ENCODE results near the gene NOL3.

NOL3 gene

GRCh38 chr16:67207249-67208091 lies 37.1 kb downstream of the NOL3 start:
- DNase-seq, result no peak

DNA sequence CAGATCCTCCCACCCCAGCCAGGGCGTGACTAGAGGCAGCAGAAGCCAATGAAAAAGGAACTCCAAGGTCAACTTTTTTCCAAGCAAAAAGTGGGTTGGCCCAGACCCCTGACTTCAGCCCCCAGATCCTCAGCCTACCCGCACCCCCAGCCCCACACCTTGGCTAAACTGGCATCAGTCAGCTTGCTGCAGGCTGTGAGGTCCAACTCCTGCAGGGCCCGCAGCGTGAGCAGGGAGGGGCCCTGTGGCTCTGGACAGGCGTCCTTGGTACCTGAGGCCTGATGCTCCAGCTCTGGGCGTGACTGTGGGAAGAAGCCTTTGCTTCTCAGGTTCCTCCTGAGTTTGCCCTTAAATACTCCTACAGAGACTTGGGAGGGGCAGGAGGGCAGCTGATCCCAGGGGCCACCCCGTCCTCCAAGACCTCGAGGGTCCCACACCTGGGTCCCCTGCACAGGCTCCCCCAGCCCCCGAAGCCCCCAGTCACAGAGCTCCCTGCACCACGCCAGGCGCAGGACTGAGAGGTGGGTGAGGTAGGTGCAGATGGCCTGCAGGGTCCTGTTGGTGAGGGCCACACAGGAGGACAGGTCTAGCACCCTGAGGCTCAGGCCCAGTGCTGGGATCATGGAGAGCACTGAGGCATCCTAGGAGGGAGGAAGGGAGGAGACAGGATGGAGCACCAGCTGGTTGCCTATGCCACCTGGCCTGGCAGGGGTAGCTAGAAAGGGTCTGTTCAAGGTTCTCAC lies 38.0 kb downstream of the NOL3 start:
- DNase-seq, result no peak

- no peak for DNase-seq
These were observed 39.2 kb downstream of the NOL3 start for GRCh38 chr16:67209565-67209964.

GRCh38 chr16:67210069-67210937 lies 40.0 kb downstream of the NOL3 start:
- DNase-seq, result no peak

- no peak for DNase-seq
These were observed 41.3 kb downstream of the NOL3 start for GRCh38 chr16:67211674-67212073.

DNA sequence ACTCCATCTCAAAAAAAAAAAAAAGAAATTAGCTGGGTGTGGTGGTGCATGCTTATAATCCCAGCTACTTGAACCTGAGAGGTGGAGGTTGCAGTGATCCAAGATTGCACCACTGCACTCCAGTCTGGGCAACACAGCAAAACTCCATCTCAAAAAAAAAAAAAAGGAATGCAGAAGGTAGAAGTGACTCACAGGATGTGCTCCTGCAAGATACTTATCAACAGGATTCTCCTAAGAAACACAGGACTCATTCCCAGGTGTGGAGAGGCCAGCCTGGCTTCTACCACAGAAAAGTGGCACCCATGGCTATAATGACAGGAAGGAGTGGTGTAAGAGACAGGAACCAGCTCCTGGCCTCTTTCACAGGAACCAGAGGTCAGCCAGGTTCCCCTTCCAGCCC lies 42.4 kb downstream of the NOL3 start:
- DNase-seq, result no peak

DNA sequence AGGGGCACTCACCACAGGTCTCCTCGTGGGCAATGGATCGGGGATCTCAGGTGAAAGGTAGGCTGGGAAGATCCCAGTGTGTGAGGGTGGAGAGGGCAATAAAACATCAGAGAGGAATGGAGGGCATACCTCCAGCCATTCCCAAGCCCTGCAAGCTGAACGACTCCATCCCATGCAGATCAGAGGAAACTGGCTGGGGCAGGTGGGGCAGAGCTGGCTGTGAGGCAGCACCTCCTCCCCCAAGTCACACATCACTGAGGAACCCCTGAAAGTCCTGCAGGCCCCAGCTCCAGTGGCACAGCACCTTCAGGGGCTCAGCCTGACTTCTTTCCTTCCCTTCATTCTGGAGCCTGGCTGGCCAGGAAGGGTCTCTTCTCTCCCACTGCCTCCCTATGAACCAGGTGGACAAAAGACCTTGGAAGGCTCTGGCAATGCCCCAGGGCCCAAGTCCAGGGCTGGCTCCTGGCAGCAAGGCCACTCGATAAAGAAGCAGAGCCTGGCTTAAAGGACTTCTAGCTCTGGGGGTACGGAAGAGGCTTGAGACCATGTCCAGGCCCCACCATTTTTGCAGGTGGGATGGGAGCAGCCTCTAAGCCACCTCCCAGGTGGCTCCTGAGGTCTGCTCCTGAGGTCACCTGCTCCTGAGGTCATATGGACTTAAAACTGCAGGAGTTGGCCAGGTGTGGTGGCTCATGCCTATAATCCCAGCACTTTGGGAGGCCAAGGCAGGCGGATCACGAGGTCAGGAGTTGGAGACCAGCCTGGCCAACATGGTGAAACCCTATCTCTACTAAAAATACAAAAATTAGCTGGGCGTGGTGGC lies 43.1 kb downstream of the NOL3 start:
- DNase-seq, result no peak

DNA sequence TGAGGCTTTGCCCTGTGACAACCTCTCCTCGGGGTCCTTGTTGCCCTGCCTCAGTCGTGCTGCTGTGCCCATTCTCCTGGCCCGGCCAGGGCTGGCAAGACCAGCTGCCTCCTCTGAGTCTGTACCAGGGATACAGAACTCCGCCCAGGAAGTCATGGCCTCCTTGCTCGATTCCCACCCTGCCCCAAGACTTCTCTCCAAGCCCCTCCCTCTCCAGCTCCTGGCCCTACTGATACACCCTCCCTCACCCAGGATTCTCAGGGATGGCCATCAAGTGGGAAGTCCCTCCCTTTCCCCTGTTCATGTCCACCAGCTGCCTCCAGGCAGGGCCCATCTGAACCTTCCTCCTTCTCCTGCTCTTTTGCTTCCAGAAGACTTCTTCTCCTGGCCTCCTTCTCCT lies 45.4 kb downstream of the NOL3 start:
- no peak for DNase-seq

DNA sequence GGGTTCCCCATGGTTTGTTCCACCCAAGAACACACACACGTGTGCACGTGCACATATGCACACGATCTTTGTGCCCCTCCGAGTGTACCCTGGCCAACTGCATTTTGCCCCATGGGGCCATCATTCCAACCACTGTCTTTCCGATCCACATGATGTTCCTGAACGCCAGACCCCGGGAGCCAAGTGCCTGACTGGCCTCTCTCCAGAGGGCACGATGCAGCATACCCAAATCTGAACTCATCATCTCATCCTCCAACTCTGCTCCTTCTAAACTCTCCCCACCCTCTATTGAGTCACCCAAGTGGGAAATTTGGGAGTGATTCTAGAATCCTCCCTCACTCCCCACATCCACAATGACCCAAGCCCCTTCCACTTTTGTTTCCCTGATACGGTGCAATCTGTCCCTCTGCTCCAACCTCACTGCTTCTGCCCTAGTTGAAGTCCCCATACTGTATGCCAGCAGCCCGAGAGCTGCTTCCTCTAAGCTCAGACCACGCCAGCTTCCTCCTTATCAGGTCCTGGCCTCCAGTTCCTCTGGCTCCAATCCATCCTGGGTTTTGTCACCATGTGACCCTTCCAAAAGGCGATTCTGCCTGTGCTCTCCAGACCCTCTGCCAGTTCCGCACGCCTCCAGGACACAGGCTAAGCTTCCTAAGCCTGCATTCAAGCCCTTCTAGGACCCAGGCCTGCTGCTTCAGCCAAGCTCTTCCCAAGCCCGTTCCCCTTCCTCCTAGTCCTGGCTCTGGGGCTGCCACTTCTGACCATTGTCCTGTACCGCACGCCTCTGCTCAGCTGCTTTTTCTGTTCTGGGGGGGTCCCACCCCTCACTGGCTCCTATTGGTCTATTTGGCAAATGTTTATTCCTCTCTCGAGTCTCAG lies 46.5 kb downstream of the NOL3 start:
- no peak for DNase-seq

GRCh38 chr16:67223992-67224391 lies 53.7 kb downstream of the NOL3 start:
- DNase-seq, result no peak
